HUDEP-2 (cell line): ENCODE results near the gene APBB1IP.
"Not testable (repeated sequence)": the region's sequence is repeated elsewhere in the genome, so short reads cannot be mapped to it uniquely, and the experiment has no call there.

Source experiments
- DNase-seq, 76 experiments: peaks; one replicate each; lab custom pipeline; 2025; ENCODE audit not compliant: unreplicated experiment in 76 of 76; lab: John Stamatoyannopoulos, UW

The APBB1IP gene, protein sequence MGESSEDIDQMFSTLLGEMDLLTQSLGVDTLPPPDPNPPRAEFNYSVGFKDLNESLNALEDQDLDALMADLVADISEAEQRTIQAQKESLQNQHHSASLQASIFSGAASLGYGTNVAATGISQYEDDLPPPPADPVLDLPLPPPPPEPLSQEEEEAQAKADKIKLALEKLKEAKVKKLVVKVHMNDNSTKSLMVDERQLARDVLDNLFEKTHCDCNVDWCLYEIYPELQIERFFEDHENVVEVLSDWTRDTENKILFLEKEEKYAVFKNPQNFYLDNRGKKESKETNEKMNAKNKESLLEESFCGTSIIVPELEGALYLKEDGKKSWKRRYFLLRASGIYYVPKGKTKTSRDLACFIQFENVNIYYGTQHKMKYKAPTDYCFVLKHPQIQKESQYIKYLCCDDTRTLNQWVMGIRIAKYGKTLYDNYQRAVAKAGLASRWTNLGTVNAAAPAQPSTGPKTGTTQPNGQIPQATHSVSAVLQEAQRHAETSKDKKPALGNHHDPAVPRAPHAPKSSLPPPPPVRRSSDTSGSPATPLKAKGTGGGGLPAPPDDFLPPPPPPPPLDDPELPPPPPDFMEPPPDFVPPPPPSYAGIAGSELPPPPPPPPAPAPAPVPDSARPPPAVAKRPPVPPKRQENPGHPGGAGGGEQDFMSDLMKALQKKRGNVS

DNA sequence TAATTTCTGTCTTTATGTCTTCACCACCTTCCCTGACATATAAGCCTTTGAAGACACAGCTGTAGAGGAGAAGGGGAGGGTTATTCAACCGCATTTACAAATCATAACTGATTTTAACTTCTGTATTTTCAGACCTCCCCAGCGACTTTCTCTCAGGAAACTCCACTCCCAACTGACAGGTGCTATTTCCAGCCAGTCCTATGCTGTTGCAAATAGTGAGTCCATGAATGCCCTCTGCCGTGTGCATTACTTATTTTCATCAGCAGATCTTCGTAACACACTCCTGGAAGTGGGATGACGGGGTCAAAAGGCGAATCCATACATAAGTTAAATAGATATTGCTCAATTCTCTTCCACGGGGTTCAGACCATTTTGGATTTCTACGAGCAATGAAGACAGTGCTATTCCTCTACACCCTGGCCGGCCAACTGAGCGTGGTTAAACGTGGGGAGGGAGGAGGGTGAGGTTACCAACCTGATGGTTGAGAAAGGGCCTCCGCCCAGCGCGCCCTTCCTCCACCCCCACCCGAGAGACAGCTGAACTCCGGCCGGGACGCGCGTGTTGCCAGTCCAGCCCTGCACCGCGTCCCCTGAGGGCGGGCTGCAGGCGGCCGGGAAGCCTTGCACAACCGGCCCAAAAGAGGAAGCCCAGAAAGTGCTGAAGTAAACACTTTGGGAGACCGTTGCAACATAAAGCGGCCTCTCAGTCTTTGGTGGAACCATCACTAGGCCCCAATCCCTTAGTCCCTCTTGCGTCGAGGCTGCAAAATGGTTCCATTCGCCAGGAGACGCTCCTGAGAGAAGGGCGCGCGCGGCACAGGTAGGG is at the start of gene APBB1IP:
APBB1IP (plus strand) TSS at position 705 of the 825 bp plus-strand sequence. CDS start 53,986 bp downstream, outside the sequence.
- DNase-seq, result peak in 70 of 76 experiments; percentile 6 to 83 (median 54)

- no peak for DNase-seq
These were observed 48.6 kb upstream of the APBB1IP start for GRCh38 chr10:26389533-26389932.

GRCh38 chr10:26391701-26392695 is 46.1 kb upstream of the APBB1IP start:
- DNase-seq, result no peak

DNA sequence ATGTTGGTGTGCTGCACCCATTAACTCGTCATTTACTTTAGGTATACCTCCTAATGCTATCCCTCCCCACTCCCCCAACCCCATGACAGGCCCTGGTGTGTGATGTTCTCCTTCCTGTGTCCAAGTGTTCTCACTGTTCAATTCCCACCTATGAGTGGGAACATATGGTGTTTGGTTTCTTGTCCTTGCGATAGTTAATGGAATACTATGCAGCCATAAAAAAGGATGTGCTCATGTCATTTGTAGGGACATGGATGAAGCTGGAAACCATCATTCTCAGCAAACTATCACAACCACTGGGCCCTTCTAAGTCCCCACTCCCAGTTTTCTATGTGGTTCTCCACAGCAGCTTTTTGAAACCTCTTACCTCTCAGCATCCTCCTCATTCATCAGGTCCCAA is 39.8 kb upstream of the APBB1IP start:
- DNase-seq, result not testable (repeated sequence)

GRCh38 chr10:26407406-26407969 is 30.7 kb upstream of the APBB1IP start:
- DNase-seq, result peak in 4 of 76 experiments; percentile 4 to 20 (median 6)

GRCh38 chr10:26408858-26409494 is 29.2 kb upstream of the APBB1IP start:
- DNase-seq, result no peak

DNA sequence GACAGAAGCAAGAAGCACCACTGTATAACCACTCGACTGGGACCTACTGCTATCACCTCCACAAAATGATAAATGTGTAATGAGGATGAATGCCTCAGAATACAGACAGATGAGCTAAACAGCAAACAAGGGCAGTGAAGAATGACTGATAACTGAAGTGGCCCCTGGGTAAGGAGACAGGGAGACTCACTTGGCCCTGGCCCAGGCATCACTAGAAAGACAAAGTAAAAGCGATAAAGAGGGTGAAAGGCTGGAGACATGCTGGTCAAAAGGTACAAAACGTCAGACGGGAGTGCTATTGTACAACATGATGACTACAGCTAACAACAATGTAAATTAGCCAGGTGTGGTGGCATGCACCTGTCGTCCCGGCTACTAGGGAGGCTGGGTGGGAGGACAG is 27.8 kb upstream of the APBB1IP start:
- no peak for DNase-seq

DNA sequence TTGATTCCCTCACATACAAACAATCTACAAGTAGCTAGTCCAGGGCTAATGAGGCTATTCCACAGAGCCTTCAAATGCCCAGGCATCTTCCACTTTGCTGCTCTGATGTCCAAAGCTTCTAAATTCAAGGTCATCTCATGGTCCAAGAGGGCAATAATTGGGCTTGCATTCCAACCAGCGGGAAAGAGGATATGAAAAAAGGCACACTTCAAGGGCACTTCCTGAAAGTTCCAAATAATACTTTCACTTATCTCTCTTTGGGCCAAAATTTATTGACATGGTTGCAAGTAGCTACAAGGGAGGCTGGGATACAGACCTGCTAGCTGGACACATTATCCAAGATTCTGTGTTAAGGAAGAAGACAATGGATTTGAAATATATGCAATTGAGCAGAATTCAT is 25.2 kb upstream of the APBB1IP start:
- no peak for DNase-seq

DNA sequence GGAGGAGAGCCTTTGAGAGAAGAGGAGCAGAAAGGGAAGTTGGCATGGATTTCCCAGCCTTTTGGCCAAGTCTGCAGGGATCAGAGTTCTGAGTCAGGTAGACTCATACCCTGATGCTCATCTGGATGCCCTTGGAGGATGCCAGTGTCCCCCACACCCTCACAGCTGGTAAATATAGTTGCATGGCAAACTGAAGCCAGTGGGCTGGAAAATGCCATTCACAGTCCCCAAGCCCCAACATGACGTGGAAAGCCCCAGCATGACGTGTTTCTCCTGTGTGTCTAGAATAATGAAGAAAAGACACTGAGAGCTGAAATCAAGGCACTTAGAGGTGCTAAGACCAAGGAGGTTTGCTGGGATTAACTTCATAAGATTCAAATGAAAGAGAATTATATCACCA is 24.8 kb upstream of the APBB1IP start:
- no peak for DNase-seq

- no peak for DNase-seq
These were observed 21.0 kb upstream of the APBB1IP start for GRCh38 chr10:26417136-26417535.

- no peak for DNase-seq
These were observed 15.2 kb upstream of the APBB1IP start for GRCh38 chr10:26422977-26423376.

DNA sequence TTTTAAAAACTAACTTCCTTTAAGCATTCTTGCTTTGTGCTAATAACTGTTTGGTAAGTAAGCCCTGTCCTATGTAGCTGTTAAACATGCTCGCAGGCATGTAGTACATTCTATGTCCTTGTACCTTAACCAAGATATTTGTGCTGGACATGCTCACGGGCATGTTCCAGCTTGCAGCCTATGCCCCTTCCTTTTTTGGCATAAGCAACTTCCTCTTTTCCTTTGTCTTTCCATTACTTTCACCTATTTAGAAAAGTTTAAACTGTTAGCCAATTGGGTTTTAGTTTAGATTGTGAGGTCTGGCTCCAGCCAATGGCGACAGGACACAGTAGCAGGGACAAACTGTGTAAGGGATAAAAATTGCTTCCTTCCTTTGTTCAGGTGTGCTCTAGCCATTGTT is 14.4 kb upstream of the APBB1IP start:
- no peak for DNase-seq

GRCh38 chr10:26430641-26431163 is 7.4 kb upstream of the APBB1IP start:
- DNase-seq, result no peak

GRCh38 chr10:26432938-26433337 is 5.2 kb upstream of the APBB1IP start:
- DNase-seq, result no peak

GRCh38 chr10:26435852-26436251 is 2.3 kb upstream of the APBB1IP start:
- DNase-seq, result no peak

GRCh38 chr10:26436848-26437247 is 1.3 kb upstream of the APBB1IP start:
- DNase-seq, result peak in 2 of 76 experiments; percentile 4 to 8

- DNase-seq, result peak in 46 of 76 experiments; percentile 2 to 63 (median 36)
These were observed 597 bp downstream of the APBB1IP start for GRCh38 chr10:26438534-26439341.
